HG03460 (cell line): ENCODE data around the gene DRC7.

ENCODE experiments used
- ATAC-seq: cut with Tn5 transposase; IDR thresholded peaks from one replicate; pipeline ENCODE4 v1.9.1; 2021; ENCODE audit not compliant: unreplicated experiment

The DRC7 gene

GRCh38 chr16:57692636-57693035 lies 2.0 kb upstream of the DRC7 start:
- ATAC-seq: no peak

GRCh38 chr16:57693550-57693949 lies 1.1 kb upstream of the DRC7 start:
- ATAC-seq: no peak

GRCh38 chr16:57694231-57694724 lies 328 bp upstream of the DRC7 start:
- no peak for ATAC-seq

- ATAC-seq: no peak
Observed at GRCh38 chr16:57695680-57696069, 1.1 kb downstream of the DRC7 start.

GRCh38 chr16:57696240-57696639 lies 1.6 kb downstream of the DRC7 start:
- ATAC-seq: no peak

GRCh38 chr16:57697896-57698537 lies 3.4 kb downstream of the DRC7 start:
- ATAC-seq: no peak

- no peak for ATAC-seq
Observed at GRCh38 chr16:57698812-57699405, 4.3 kb downstream of the DRC7 start.

- no peak for ATAC-seq
Observed at GRCh38 chr16:57699481-57699880, 4.9 kb downstream of the DRC7 start.

GRCh38 chr16:57699899-57700298 lies 5.3 kb downstream of the DRC7 start:
- no peak for ATAC-seq

- ATAC-seq: no peak
Observed at GRCh38 chr16:57700781-57701551, 6.4 kb downstream of the DRC7 start.

GRCh38 chr16:57701759-57702371 lies 7.3 kb downstream of the DRC7 start:
- ATAC-seq: no peak

- ATAC-seq: no peak
Observed at GRCh38 chr16:57703416-57704010, 8.9 kb downstream of the DRC7 start.

- ATAC-seq: no peak
Observed at GRCh38 chr16:57704011-57704904, 9.7 kb downstream of the DRC7 start.

GRCh38 chr16:57704905-57705852 lies 10.6 kb downstream of the DRC7 start:
- ATAC-seq: no peak

GRCh38 chr16:57706717-57707116 lies 12.1 kb downstream of the DRC7 start:
- ATAC-seq: no peak

- ATAC-seq: no peak
Observed at GRCh38 chr16:57707331-57707730, 12.7 kb downstream of the DRC7 start.

- no peak for ATAC-seq
Observed at GRCh38 chr16:57708168-57708567, 13.6 kb downstream of the DRC7 start.

- ATAC-seq: no peak
Observed at GRCh38 chr16:57709663-57710062, 15.1 kb downstream of the DRC7 start.

- ATAC-seq: no peak
Observed at GRCh38 chr16:57711346-57711745, 16.7 kb downstream of the DRC7 start.
